Activated CD4-positive, alpha-beta T cell treated with anti-CD3 and anti-CD28 coated beads, Interleukin-2, Interleukin-6, amounts not matched to agents 100 ng/mL and 50 ng/mL, durations not matched to agents 16 hours and 8 hours (primary cell): ENCODE results near the gene KIAA1671.

ENCODE experiments used
- DNase-seq: peaks from one replicate; pipeline ENCODE4 v3.0.0-alpha.2; 2020

Gene KIAA1671

DNA sequence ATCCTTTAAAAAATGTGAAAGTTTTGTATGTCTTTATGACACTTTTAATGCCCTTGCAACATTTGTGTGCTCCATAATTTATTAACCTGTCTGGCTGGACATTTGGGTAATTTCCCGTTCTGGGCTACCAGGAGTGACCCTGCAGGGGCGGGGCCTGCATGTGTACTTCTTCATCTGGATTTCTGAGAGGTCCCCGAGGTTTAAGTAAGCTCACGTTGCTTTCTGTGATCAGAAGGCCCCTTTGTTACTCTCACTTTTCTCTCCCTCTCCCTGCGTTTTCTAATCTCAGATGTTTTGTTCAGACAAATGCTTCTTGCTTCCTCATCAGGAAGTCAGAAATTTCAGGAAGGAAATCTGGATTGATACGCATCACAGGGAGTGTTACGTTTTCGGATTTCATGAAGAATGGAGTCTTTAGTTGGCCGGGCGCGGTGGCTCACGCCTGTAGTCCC is 168.3 kb downstream of the KIAA1671 start:
- no peak for DNase-seq

DNA sequence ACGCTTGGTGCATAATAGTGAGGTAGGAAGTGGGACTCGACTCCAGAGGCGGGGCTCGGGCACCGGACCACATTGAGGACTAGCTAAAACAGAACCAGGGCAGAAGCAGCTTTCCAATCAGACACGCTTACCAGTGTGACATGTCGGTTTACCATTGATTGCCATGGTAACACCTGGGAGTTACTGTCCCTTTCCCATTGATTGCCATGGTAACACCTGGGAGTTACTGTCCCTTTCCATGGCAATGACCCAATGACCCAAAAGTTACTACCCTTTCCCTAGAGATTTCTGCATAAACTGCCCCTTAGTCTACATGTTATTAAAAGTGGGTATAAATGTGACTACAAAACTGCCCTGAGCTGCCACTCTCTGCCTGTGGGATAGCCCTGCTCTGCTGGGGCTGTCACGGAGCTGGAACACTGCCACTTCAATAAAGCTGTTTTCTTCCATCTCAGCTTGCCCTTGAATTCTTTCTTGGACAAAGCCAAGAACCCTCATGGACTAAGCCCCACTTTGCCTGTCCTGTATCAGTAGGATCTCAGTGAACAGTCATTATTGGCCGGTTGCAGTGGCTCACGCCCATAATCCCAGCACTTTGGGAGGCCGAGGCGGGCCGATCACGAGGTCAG is 169.7 kb downstream of the KIAA1671 start:
- DNase-seq: no peak

DNA sequence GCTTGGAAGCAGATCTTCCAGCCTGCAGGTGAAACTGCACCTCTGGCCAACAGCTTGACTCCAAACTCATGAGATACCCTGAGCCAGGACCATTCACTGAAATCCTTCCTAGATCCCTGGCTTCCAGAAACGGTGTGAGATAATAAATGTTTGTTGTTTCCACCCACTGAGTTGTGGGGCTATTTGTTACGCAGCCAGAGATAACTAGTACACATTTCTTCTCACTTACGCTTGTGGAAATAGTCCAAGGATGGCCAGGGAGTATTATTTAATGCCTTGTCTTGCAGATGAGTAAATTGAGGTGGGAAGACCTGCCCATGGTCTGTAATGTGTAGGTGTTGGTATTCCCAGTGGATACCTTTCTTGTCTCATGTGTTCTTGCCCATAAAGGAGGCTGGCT is 171.2 kb downstream of the KIAA1671 start:
- no peak for DNase-seq

DNA sequence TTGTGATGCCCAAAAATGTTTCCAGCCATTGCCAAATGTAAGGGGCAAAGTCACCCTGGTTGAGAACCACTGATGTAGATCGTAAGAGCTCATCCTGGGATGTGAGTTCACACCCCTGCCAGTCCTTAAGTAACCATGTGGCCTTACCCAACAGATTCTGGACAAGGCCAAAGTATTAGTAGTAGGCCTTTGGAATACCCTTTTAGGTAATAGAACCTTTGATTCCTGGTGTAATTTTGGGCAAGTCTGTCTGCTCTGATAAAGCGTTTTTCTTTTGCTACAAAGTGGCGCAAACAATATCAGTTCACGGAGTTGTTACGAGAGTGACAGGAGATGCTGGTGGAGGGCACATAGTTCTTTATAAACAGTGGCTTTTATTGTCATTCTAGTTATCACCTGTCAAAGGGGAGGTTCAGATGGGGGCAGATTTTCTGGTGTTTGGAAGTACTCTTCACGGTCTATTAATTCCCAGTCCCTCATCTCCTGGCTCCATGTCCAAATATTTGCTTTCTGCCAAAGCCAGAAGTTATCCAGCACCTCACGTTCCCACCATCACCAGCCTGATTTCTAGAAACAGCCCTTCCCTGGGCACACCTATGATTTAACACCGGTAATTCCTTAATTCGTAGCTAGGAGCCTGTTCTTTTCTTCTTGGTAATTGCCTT is 173.3 kb downstream of the KIAA1671 start:
- no peak for DNase-seq

DNA sequence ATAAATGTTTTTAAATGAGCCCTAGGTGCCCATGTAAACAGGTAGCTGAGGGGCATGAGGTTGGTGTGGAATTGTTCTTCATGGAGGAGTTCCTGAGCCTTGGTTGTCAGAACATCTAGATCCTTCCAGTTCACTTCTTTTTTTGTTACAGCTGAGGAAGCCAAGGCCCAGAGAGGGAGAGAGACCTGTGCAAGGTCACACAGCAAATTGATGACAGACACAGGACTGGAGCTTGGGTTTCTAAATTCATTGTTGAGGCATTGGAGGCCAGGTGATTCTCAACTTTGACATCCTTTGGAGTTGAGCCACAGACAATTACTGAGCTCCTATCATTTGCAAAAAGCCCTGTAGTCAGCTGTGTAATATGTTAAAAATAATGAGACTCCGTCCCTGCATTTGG is 174.0 kb downstream of the KIAA1671 start:
- no peak for DNase-seq

DNA sequence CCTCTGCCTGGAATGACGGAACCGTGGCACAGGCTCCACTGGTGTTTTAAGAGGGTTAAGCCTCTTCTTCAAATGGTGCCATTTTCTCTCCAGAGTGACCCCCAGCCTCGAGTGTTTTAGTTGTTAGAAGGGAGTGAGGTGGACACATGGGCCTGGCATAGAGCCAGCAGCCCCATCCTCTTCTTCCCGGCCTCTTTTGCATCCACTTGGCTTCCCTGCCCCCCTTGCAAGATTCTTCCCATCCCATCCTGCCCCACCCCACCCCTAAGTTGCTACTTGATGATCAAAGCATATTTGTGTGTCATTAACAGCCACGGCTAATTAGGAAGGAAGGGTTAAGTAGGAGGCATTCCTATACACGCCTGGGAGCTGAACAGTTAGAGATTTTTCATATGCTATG is 174.8 kb downstream of the KIAA1671 start:
- DNase-seq: no peak

DNA sequence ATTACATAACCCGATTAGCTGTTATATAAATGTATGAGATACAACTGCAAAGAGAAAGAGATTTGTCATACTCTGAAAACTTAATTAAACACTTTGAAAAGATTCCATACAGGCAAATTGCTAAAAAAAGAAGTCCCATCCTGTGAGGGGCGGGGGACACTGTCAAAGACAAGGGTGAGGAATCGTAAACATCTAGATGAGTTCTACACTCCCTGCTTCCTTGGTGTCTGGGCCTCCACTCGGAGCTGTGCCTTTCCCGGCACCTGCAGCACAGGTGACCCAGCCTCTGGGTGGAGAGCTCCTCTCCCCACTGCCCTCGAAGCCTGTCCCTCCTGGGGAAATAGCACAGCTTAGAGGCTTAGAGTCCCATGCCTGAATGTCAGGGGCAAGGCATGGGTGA is 177.9 kb downstream of the KIAA1671 start:
- no peak for DNase-seq

DNA sequence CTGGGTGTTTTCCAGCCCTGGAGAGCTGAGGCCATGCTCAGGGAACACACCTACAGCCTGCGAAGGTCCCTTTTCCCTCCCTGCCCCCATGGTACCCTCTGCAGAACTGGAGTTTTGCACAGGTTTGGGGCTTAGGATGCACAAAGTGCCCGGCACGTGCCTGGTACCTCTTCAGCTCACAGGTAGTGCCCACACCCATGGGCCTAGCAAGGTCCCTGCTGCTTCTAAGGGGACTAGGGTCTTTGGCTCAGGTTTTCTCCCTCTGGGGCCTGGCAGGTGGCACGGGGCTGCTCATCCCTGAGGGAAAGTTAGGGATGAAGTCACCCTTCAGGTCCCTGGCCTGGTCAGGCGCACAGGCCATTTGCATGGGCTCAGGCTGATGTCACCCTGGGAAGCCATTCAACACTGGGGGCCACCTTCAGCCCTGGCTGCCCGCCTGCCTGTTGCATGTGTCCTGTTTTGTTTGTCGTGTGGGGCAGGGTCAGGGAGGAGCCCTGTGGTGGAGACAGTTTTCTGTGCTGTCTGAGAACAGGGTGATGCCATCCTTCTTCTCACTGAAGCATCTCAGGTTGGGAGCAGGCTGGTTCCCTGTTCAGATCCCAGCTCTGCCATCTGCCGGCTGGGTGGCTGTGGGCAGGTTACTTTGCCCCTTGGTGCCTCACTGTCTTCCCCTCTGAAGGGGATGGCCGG is 178.8 kb downstream of the KIAA1671 start:
- DNase-seq: no peak

DNA sequence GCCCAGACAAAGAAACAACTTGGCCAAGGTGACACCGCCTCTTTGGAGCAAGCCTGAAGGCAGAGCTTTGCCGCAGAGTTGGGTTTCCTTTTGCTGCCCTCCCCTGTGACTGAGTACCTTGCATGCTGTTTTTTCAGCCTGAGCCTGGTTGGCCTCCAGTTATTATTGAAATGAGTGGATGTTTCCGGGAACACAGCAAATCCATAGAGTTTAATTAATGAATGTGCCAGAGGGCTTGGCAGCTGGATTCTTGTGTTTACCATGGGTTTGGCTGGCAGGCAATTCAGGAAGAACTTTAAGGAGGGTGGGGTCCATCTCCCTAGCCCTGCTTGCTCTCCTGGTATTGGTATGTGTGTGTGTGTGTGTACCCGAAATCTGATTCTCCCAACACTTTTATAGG is 181.5 kb downstream of the KIAA1671 start:
- no peak for DNase-seq

DNA sequence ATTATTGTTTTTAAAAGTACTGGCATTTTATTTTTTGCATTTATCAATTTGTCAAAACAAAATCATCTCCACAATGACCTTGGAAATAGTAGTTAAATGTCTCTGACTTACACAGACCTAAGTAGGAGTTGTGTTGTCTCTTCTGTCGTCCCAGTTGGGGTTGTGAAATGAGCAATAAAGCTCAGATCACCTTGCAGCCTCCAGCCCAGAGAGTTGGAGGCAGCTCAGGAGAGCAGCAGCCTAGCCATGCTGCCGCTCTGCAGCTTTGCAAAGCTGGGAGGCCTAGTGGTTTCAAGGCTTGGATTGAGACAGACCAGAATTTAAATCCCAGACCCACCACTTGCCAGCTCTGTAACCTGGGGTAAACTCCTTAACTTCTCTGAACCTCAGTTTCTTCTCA is 181.9 kb downstream of the KIAA1671 start:
- DNase-seq: peak; percentile 9

DNA sequence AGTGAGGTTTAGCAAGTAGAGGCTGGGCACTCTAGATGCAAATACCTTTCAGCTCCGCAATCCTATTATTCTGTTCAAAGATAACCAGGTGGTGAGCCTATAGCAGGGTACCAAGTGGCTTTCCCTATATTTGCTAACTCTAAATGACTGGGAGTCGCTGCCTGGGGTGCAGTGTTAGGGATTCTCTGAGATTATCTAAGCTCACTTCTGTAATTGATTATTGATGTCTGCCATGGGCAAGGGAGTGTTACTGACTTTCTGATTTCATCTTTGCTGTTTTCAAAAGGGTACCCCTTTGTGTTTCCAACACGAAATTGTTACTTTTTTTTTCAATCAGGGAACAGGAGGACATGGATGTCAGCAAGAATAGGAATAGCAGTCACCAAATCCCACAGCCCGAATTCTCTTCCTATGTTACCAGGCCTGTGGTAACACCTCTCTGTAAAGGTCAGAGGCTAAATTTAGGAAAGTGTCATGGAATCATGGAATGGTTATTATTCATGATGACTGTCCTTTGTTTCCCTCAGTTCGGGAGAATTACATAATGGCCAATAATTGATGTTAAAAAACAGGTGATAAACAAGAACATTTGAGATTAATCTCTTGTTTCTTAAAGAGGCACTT is 184.5 kb downstream of the KIAA1671 start:
- no peak for DNase-seq

DNA sequence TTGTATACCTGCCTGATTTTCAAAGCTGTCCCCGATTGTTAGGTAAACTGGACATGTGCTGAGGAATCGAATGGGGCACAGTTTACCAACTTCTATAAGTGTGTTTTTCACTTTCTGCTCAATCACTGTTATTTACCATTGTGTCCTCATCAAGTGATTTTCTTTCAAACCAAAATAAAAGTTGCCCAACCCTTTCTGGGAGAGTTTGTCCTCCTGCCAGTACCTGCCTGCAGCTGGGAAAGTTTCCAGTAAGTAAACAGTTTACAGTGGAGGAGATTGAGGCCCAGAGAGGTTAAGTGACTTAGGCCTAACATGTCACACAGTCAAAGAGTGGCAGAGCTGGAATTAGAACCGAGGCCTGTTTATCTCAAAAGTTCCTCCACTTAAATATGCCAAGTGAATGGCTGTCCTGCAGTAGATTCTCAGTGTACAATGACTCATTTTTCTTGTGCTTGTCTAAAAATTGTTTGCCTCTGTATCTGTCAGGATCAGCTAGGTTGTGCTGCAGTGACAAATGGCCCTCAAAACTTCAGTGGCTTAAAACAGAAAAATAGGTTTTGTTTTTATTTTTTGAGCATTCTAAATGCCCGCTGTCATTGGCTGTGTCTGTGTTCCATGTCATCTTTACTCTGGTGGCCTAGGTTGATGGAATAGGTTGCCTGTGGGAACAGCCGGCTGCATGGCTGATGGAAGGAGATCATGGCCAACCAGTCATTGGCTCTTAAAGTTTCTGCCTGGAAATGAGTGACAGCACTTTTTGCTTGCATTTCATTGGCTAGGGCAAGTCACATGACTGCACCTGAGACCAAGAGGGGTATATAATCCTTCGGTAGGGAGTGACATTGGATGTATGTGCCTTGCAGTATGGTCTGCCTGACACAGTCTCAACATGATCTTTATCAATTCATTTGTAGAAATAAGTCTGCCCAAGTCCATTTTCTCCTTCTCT is 185.3 kb downstream of the KIAA1671 start:
- DNase-seq: peak; percentile 11

DNA sequence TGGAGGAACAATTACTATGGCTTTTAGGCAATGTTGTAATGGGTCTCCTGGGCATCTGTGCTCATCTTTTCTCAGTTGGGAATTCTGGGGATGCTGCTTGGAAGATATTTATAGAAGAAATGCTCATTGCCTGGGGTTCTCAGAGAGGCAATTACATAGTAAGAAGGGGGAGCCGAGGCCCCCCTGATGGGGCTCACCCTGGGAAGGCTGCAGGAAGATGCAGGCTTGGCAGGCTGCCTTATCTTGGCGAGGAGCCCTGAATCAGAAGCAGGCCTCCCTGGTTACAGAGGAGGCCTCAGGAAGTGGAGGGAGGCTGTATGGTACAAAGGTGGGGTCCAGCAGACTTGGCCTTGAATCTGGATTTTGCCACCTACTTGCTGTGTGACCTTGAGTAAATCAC is 186.5 kb downstream of the KIAA1671 start:
- no peak for DNase-seq

DNA sequence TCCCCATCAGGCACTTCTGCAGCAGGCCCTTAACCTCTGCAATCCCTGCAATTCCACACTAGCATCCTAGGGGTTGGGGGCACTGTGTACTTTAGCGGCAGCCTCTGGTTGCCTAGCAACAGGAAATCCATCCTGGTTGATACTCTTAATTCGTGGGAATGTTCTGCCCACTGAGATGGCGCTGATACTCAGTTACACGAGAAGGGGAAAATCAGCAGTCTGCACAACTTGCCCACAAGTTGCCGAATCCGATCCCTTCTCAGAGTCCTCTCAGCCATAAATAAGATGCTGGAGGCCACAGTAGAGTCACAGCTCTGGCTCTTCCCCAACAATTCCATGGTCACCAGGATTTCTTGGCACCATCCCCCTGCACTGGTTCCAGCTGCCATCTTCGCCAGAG is 189.6 kb downstream of the KIAA1671 start:
- DNase-seq: no peak

DNA sequence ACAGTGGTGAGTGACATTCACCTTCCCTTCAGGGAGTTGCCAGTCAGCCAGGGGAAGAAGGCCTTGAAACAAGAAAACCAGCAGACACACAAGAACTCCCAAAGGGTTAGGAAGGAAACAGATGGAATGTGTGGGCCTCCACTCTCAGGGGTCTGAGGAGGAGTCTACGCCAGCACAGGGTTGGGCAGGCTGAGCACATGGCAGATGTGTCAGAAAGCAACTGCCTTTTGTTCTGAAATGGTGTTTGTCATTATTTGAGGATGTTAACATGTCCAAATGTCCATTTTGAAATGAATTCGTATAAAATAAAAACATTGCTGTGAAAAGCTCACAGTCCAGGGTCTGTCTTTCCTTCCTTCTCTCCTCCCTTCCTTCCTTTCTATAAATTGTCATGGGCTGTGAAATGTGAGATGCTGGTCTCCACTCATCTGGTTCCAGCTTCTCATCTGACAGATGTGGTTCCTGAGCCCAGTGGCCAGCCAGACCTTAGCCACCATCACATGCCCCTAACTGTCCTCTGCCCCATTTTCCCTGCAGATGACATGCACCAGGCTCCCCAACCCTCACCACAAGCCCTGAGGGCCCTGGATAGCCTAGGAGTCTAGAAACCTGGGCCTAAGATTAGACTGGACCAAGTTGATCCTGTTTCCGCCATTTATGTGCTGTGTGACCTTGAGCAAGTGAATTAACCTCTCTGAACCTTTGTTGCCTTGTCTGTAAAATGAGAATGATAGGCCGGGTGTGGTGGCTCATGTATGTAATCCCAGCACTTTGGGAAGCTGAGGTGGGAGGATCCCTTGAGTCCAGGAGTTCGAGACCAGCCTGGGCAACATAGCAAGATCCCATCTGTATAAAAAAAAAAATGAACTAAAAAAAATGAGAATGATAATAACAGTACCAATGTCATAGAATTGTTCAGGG is 190.9 kb downstream of the KIAA1671 start:
- DNase-seq: no peak

DNA sequence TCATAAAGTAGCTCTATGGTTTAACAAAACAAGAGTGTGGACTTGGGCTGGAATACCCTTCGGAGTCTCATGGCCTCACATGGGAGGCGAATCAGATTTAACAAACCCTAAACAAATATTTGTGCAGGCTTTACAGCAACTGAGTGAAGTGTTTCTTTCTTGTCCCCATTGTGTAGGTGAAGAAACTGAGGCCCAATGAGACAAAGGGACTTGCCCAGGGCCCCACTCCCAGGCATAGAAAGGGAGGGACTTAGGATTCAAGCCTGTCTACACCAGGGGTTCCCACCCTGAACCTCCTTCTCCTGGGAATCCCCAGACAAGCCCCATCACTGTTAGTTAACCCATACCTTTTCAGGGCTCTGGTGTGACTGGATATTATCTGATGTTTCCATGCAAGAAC is 192.0 kb downstream of the KIAA1671 start:
- no peak for DNase-seq

DNA sequence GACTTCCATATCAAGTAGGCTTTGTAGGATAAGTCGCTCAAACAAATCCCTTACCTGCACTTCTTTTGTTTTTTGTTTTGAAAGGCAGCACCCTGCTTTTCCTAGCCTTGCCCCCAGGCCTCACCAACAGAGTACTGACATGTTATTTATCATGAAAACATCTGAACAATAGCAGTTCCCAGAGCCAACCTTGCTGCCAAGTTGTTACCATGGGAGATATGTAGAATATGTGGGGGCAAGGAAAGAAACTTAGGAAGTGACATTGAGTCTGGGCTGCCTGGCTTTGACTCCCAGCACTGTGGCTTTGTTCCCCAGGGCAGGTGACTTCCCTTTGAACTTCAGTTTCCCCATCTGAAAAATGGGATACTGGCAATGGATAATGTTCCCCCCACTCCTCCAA is 193.8 kb downstream of the KIAA1671 start:
- no peak for DNase-seq

DNA sequence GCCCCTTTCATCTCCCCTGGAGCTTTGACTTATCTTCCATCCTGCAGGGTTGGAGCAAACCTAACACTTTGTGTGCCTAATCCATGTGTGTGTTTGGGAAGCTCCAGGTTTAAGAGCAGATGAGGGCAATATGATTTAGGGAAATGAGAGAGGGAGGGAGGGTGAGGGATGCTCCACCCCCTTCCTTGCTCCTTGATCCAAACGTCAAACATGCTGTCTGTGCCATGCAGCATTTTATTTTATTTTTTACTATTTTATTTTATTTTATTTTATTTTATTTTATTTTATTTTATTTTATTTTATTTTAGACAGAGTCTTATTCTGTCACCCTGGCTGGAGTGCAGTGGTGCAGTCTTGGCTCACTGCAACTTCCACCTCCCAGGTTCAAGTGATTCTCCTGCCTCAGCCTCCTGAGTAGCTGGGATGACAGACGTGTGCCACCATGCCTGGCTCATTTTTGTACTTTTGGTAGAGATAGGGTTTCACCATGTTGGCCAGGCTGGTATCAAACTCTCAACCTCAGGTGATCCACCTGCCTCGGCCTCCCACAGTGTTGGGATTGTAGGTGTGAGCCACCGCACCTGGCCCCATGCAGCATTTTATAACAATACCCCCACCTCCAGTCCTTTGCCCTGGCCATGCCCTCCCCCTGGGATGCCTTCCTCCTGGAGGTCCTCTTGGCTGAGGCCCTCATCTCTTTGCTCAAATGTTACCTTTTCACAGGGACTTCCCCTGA is 194.6 kb downstream of the KIAA1671 start:
- no peak for DNase-seq

DNA sequence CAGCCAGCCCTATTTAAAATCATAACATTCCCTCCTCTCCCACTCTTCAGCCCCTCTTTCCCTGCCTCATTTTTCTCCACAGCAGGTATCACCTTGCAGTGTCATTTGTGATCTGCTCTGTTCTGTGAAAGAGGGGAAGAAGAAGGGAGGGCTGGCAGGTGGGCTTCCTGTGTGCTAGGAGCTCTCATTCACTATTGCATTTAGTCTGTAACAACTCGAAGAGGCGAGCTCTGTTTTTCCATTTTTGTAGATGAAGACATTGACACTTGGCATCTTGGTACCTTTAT is 195.1 kb downstream of the KIAA1671 start:
- DNase-seq: no peak

DNA sequence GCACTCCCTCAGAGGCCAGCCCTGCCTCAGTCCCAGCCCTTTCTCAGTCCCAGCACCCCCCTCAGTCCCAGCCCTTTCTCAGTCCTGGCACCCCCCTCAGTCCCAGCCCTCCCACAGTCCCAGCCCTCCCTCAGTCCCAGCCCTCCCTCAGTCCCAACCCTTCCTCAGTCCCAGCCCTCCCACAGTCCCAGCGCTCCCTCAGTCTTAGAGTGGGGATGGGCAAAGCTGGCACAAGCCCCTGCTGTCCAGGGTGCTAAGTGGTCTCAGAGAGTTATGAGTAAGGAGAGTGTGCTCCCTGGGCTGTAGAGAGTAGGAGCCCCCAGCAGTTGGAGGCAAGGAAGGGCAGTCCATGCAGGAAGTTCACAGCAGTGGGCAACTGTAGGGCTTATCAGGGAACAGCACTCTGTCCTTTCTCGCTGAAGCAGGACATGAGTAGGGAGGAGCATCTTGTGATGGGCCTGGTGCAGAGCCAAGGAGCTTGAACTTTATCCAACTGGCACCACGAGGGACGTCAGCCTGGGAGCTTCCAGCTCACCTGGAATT is 195.7 kb downstream of the KIAA1671 start:
- no peak for DNase-seq

DNA sequence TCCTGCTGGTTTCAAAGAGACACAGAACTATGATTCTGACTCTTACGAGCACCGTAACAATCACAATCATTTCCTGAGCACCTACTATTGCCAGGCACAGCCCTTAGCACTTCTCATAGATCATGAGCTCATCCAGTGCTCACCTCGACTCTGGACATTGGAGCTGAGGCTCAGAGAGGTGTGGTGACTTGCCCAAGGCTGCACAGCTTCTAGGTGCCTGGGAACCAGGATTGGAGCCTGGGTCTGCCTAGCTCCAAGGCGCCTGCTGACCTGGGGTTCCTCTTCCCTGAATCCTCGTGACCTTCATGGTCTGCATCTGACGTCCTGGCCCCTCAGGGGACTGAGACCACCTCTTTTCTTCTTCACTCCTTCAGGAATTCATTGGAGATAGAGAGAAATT is 196.5 kb downstream of the KIAA1671 start:
- no peak for DNase-seq
